Parathyroid adenoma (tissue), 2 donors: Measurements from ENCODE around the gene ISL2.

Experiments used
- H2AFZ ChIP-seq: fragments of 300-600 bp; sonication (generic); one replicate; pipeline ENCODE4 v1.7.0; 2017; ENCODE audit warnings: antibody characterized with exemption, mild to moderate bottlenecking
- H3K27ac ChIP-seq: fragments of 300-600 bp; sonication (generic); one replicate; pipeline ENCODE4 v1.7.0; 2017
- H3K27me3 ChIP-seq: fragments of 300-600 bp; sonication (generic); one replicate; pipeline ENCODE4 v1.7.0; 2017; ENCODE audit warnings: low read length; ENCODE audit not compliant: control insufficient read depth, insufficient read depth
- H3K36me3 ChIP-seq: fragments of 300-600 bp; sonication (generic); one replicate; pipeline ENCODE4 v1.7.0; 2017; ENCODE audit warnings: low read length; ENCODE audit not compliant: control insufficient read depth, insufficient read depth
- H3K4me1 ChIP-seq: fragments of 300-600 bp; sonication (generic); one replicate; pipeline ENCODE4 v1.7.0; 2017; ENCODE audit warnings: control low read depth
- H3K4me2 ChIP-seq: fragments of 300-600 bp; sonication (generic); one replicate; pipeline ENCODE4 v1.7.0; 2017; ENCODE audit warnings: low read length
- H3K4me3 ChIP-seq: fragments of 300-600 bp; sonication (generic); one replicate; pipeline ENCODE4 v1.7.0; 2017; ENCODE audit warnings: low read depth, low read length
- H3K79me2 ChIP-seq: fragments of 300-600 bp; sonication (generic); one replicate; pipeline ENCODE4 v1.7.0; 2017; ENCODE audit warnings: control low read depth
- H3K9ac ChIP-seq: fragments of 300-600 bp; sonication (generic); one replicate; pipeline ENCODE4 v1.7.0; 2017; ENCODE audit warnings: mild to moderate bottlenecking
- H3K9me3 ChIP-seq: fragments of 300-600 bp; sonication (generic); one replicate; pipeline ENCODE4 v1.7.0; 2017; ENCODE audit warnings: low read length; ENCODE audit not compliant: control insufficient read depth
- CTCF ChIP-seq: fragments of 300-600 bp; sonication (generic); IDR thresholded peaks from one replicate; pipeline ENCODE4 v1.7.0; 2017; ENCODE audit warnings: antibody characterized with exemption, mild to moderate bottlenecking
- donor health status: primary hyperparathyroidism.

ISL2 gene

GRCh38 chr15:76347482-76348055 is 11.0 kb downstream of the ISL2 start:
- H3K4me3 ChIP-seq = no peak overlapping the region
- H3K9me3 ChIP-seq = no peaks in the 10 kb centered on the region
- no peaks in the 10 kb centered on the region for H3K79me2 ChIP-seq
- no peaks in the 10 kb centered on the region for H3K4me1 ChIP-seq
- no peak for TF ChIP-seq CTCF
- H3K4me2 ChIP-seq = no peak overlapping the region
- no peak overlapping the region for H2AFZ ChIP-seq
- no peaks in the 10 kb centered on the region for H3K36me3 ChIP-seq
- no peak overlapping the region for H3K9ac ChIP-seq
- H3K27ac ChIP-seq = no peak overlapping the region
- peaks cover 18% of the 10 kb centered on the region for H3K27me3 ChIP-seq

- Histone ChIP-seq H3K4me2 (no peak overlapping the region), H3K36me3 (no peaks in the 10 kb centered on the region), H3K9ac (no peak overlapping the region), H3K4me1 (no peaks in the 10 kb centered on the region), H2AFZ (no peak overlapping the region), H3K79me2 (no peaks in the 10 kb centered on the region), H3K4me3 (no peak overlapping the region), H3K27ac (no peak overlapping the region), H3K9me3 (no peaks in the 10 kb centered on the region), H3K27me3 (peaks cover 6% of the 10 kb centered on the region)
- no peak for TF ChIP-seq CTCF
Observed at GRCh38 chr15:76349301-76350070, 12.9 kb downstream of the ISL2 start.

- TF ChIP-seq CTCF = no peak
- Histone ChIP-seq H3K36me3 (no peaks in the 10 kb centered on the region), H3K27me3 (no peaks in the 10 kb centered on the region), H3K4me1 (no peaks in the 10 kb centered on the region), H3K79me2 (no peaks in the 10 kb centered on the region), H3K27ac (no peak overlapping the region), H3K9me3 (no peaks in the 10 kb centered on the region), H3K9ac (no peak overlapping the region), H3K4me2 (no peak overlapping the region), H3K4me3 (no peak overlapping the region), H2AFZ (no peak overlapping the region)
Observed at GRCh38 chr15:76353023-76353577, 16.5 kb downstream of the ISL2 start.

- Histone ChIP-seq H3K27me3 (no peaks in the 10 kb centered on the region), H3K4me2 (no peak overlapping the region), H2AFZ (no peak overlapping the region), H3K4me1 (no peaks in the 10 kb centered on the region), H3K9me3 (no peaks in the 10 kb centered on the region), H3K79me2 (no peaks in the 10 kb centered on the region), H3K27ac (no peak overlapping the region), H3K4me3 (no peak overlapping the region), H3K9ac (no peak overlapping the region), H3K36me3 (no peaks in the 10 kb centered on the region)
- TF ChIP-seq CTCF = no peak
Observed at GRCh38 chr15:76353903-76354302, 17.3 kb downstream of the ISL2 start.
